ENCODE data around the gene PACSIN3.

DNA sequence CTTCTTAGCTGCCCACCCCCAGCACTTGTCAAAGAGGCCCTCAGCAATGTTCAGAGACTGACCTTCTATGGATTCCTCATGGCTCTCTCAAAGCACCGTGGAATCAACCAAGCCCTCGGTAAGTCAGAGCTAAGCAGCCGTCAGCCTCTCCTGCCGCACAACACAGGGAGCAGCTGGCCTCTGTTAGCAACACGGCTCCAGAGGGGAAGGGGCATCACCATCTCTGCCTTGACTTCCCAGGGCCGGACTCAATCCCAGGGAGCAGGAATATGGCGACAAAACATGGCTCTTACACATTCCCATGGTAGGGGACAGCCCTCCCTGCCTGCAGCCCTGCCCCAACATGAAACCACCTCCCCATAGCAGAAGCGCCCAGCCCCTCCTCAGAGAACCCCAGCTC is 28.4 kb downstream of the PACSIN3 start:
- TF ChIP-seq POLR2A (IDR thresholded peaks at IDR 0.05; ENCODE audit: low read length), result no peak
- TF ChIP-seq GATA1 (IDR thresholded peaks at IDR 0.05; ENCODE audit: low read depth, low read length), result no peak

Measured in erythroblast (primary cell).